ENCODE data around the gene RHNO1.

DNA sequence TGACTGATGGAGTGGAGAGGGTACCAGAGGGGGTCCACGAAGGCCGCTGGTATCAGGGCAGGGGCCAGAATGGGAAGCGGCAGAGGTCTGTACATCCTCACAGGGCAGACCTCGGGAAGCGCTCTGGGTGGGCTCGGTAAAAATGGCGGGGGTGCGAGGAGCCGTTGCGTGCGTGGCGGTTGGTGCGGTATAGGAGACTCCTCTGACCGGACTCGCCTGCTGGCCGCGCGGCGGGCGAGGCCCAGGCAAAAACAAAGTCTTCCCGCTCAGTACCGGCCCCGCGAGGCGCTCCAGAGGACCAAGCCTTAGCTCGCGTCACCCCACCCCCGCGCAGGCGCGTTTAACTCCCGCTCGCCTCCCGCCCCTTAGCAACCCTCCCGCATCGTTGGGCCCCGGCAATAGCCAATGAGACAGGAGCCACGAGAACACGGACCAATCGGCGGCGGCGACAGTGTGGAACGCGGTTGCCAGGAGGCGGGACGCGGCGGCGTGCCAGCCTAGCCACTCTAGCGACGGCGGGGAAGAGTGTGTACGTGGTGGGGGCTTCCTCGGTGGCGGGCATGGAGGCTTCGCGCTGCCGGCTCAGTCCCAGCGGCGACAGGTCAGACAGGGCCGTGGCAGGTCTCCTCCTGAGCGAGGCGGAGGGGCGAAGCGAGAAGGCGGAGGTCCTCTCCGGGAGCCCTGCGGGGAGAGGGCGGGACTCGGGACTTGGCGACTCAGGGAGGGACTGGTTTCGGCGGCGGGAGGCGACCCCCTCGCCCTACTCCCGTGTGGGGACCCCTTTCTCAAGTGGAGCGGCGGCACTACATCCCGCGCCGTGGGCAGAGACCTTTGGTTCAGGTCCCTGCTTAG, 13.6 kb downstream of the RHNO1 start, which contains the start of gene TULP3:
- TF ChIP-seq, protein P1, sequence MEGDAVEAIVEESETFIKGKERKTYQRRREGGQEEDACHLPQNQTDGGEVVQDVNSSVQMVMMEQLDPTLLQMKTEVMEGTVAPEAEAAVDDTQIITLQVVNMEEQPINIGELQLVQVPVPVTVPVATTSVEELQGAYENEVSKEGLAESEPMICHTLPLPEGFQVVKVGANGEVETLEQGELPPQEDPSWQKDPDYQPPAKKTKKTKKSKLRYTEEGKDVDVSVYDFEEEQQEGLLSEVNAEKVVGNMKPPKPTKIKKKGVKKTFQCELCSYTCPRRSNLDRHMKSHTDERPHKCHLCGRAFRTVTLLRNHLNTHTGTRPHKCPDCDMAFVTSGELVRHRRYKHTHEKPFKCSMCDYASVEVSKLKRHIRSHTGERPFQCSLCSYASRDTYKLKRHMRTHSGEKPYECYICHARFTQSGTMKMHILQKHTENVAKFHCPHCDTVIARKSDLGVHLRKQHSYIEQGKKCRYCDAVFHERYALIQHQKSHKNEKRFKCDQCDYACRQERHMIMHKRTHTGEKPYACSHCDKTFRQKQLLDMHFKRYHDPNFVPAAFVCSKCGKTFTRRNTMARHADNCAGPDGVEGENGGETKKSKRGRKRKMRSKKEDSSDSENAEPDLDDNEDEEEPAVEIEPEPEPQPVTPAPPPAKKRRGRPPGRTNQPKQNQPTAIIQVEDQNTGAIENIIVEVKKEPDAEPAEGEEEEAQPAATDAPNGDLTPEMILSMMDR (IDR thresholded peaks at IDR 0.05; ENCODE audit: low read length): no peak
- TF ChIP-seq EZH2 (optimal IDR thresholded peaks at IDR 0.05; ENCODE audit: low read depth, low read length): no peak
